ENCODE measurements around the gene FAM78A. TPM values are rescaled to one million over a fixed set of nuclear protein-coding genes. Genes with fewer than 3 reads are reported as not detected.
A peak's percentile ranks its signal among the peaks of the same experiment; 100 is the strongest.
"Not testable (repeated sequence)": the region's sequence is repeated elsewhere in the genome, so short reads cannot be mapped to it uniquely, and the experiment has no call there.

The FAM78A gene
- total RNA-seq, 2 experiments from 2014 or later = 99.2 to 101 TPM

GRCh38 chr9:131270171-131271015 is 5.9 kb downstream of the FAM78A start:
- DNase-seq (peak; percentile 71), ATAC-seq (peak; percentile 16)
- H3K4me3 Mint-ChIP-seq = peak overlapping the region; percentile 99
- H3K9me3 Mint-ChIP-seq (ENCODE audit: insufficient read depth) = no peaks in the 10 kb centered on the region
- peaks cover 80% of the 10 kb centered on the region for H3K36me3 Mint-ChIP-seq (ENCODE audit: low read depth)
- POLR2A ChIA-PET = interaction anchor here (0.8 to 11.6 kb wide), 5 partner anchors 8 to 145 kb away, joined by 3 to 330 read pairs (median 9); partner anchors contain the start of gene NUP214
- CTCF ChIA-PET = interaction anchor here (0.8 to 11.6 kb wide), 6 partner anchors 16 to 93 kb away, joined by 4 to 163 read pairs (median 12); no protein-coding TSS in a partner anchor
- H3K27ac Mint-ChIP-seq = peak overlapping the region; percentile 99
- no peaks in the 10 kb centered on the region for H3K27me3 Mint-ChIP-seq (ENCODE audit: low read depth)
- peaks cover 59% of the 10 kb centered on the region for H3K4me1 Mint-ChIP-seq (ENCODE audit: low read depth)

- Mint-ChIP-seq H3K27me3 (ENCODE audit: low read depth) (no peaks in the 10 kb centered on the region), H3K27ac (peak overlapping the region; percentile 95), H3K36me3 (ENCODE audit: low read depth) (peaks cover 77% of the 10 kb centered on the region), H3K4me1 (ENCODE audit: low read depth) (peaks cover 80% of the 10 kb centered on the region), H3K9me3 (ENCODE audit: insufficient read depth) (no peaks in the 10 kb centered on the region), H3K4me3 (peak overlapping the region; percentile 99)
- peak; percentile 72 for DNase-seq
- CTCF ChIA-PET = interaction anchor here (0.6 to 11.6 kb wide), 5 partner anchors 8 to 70 kb away, joined by 3 to 163 read pairs (median 6); partner anchors contain the start of gene FAM78A
- POLR2A ChIA-PET = interaction anchor here (0.5 to 11.6 kb wide), 5 partner anchors 8 to 141 kb away, joined by 4 to 330 read pairs (median 4); partner anchors contain the start of genes FAM78A and NUP214
- ATAC-seq = peak; percentile 8
Measured at GRCh38 chr9:131266266-131267229, 9.8 kb downstream of the FAM78A start.

GRCh38 chr9:131264231-131264630 is 12.1 kb downstream of the FAM78A start:
- Mint-ChIP-seq H3K27ac (peak overlapping the region; percentile 95), H3K27me3 (ENCODE audit: low read depth) (no peaks in the 10 kb centered on the region), H3K9me3 (ENCODE audit: insufficient read depth) (no peaks in the 10 kb centered on the region), H3K36me3 (ENCODE audit: low read depth) (peaks cover 80% of the 10 kb centered on the region), H3K4me1 (ENCODE audit: low read depth) (peaks cover 77% of the 10 kb centered on the region), H3K4me3 (peak overlapping the region; percentile 99)
- peak; percentile 7 for ATAC-seq
- ChIA-PET CTCF (interaction anchor here (0.6 to 1.7 kb wide), 2 partner anchors 10 to 72 kb away, joined by 3 to 4 read pairs; no protein-coding TSS in a partner anchor), POLR2A (interaction anchor here (0.6 to 2.3 kb wide), 5 partner anchors 8 to 63 kb away, joined by 3 to 18 read pairs (median 7); no protein-coding TSS in a partner anchor)
- DNase-seq = no peak

GRCh38 chr9:131263701-131264100 is 12.6 kb downstream of the FAM78A start:
- Mint-ChIP-seq H3K9me3 (ENCODE audit: insufficient read depth) (no peaks in the 10 kb centered on the region), H3K27ac (peak overlapping the region; percentile 95), H3K4me1 (ENCODE audit: low read depth) (peaks cover 79% of the 10 kb centered on the region), H3K4me3 (peak overlapping the region; percentile 99), H3K36me3 (ENCODE audit: low read depth) (peaks cover 79% of the 10 kb centered on the region), H3K27me3 (ENCODE audit: low read depth) (no peaks in the 10 kb centered on the region)
- ATAC-seq (no peak), DNase-seq (no peak)
- POLR2A ChIA-PET = interaction anchor here (1.4 to 2.3 kb wide), 3 partner anchors 10 to 25 kb away, joined by 5 to 18 read pairs (median 7); no protein-coding TSS in a partner anchor
- CTCF ChIA-PET = interaction anchor here (0.6 to 1.7 kb wide), 2 partner anchors 10 to 73 kb away, joined by 3 to 4 read pairs; no protein-coding TSS in a partner anchor

GRCh38 chr9:131263033-131263343 is 13.3 kb downstream of the FAM78A start:
- Mint-ChIP-seq H3K4me1 (ENCODE audit: low read depth) (peaks cover 82% of the 10 kb centered on the region), H3K4me3 (peak overlapping the region; percentile 0)
- POLR2A ChIA-PET = interaction anchor here (1.4 to 2.3 kb wide), 3 partner anchors 10 to 24 kb away, joined by 5 to 18 read pairs (median 7); no protein-coding TSS in a partner anchor

GRCh38 chr9:131262327-131263032 is 13.8 kb downstream of the FAM78A start:
- Mint-ChIP-seq H3K4me1 (ENCODE audit: low read depth) (peaks cover 84% of the 10 kb centered on the region), H3K9me3 (ENCODE audit: insufficient read depth) (no peaks in the 10 kb centered on the region), H3K4me3 (peak overlapping the region; percentile 0), H3K27me3 (ENCODE audit: low read depth) (no peaks in the 10 kb centered on the region), H3K36me3 (ENCODE audit: low read depth) (peaks cover 84% of the 10 kb centered on the region), H3K27ac (peak overlapping the region; percentile 14)
- ChIA-PET CTCF (interaction anchor here (1.4 kb wide), 1 partner anchor 74 kb away, joined by 3 read pairs; no protein-coding TSS in a partner anchor), POLR2A (interaction anchor here (2.3 kb wide), 1 partner anchor 11 kb away, joined by 18 read pairs; no protein-coding TSS in a partner anchor)
- DNase-seq (no peak), ATAC-seq (no peak)

More at GRCh38 chr9:131263033-131263343, 13.3 kb downstream of the FAM78A start:
- not testable (repeated sequence) for ATAC-seq; H3K9me3 Mint-ChIP-seq (ENCODE audit: insufficient read depth); DNase-seq; H3K27me3 Mint-ChIP-seq (ENCODE audit: low read depth)
- peak overlapping the region; percentile 14 for H3K27ac Mint-ChIP-seq
- peaks cover 81% of the 10 kb centered on the region for H3K36me3 Mint-ChIP-seq (ENCODE audit: low read depth)
- CTCF ChIA-PET = interaction anchor here (1.7 kb wide), 1 partner anchor 74 kb away, joined by 4 read pairs; no protein-coding TSS in a partner anchor

GRCh38 chr9:131260751-131261452 is 15.4 kb downstream of the FAM78A start:
- H3K9me3 Mint-ChIP-seq (ENCODE audit: insufficient read depth) = no peaks in the 10 kb centered on the region
- no peaks in the 10 kb centered on the region for H3K27me3 Mint-ChIP-seq (ENCODE audit: low read depth)
- CTCF ChIA-PET = interaction anchor here (1.4 kb wide), 1 partner anchor 76 kb away, joined by 3 read pairs; no protein-coding TSS in a partner anchor
- H3K4me1 Mint-ChIP-seq (ENCODE audit: low read depth) = peaks cover 85% of the 10 kb centered on the region
- DNase-seq (no peak), ATAC-seq (no peak)
- POLR2A ChIA-PET = interaction anchor here (0.8 to 10.8 kb wide), 2 partner anchors 11 to 19 kb away, joined by 3 to 330 read pairs; partner anchors contain the start of gene FAM78A
- no peak overlapping the region for H3K4me3 Mint-ChIP-seq
- peaks cover 75% of the 10 kb centered on the region for H3K36me3 Mint-ChIP-seq (ENCODE audit: low read depth)
- H3K27ac Mint-ChIP-seq = peak overlapping the region; percentile 61

GRCh38 chr9:131259916-131260597 is 16.3 kb downstream of the FAM78A start:
- Mint-ChIP-seq H3K27me3 (ENCODE audit: low read depth) (no peaks in the 10 kb centered on the region), H3K4me3 (no peak overlapping the region), H3K36me3 (ENCODE audit: low read depth) (peaks cover 73% of the 10 kb centered on the region), H3K9me3 (ENCODE audit: insufficient read depth) (no peaks in the 10 kb centered on the region), H3K27ac (peak overlapping the region; percentile 61), H3K4me1 (ENCODE audit: low read depth) (peaks cover 84% of the 10 kb centered on the region)
- no peak for DNase-seq
- POLR2A ChIA-PET = interaction anchor here (0.6 to 10.8 kb wide), 2 partner anchors 11 to 74 kb away, joined by 3 to 330 read pairs; partner anchors contain the start of gene FAM78A
- no peak for ATAC-seq
- CTCF ChIA-PET = interaction anchor here (11.8 kb wide), 1 partner anchor 11 kb away, joined by 163 read pairs; the partner anchor contains the start of gene FAM78A

GRCh38 chr9:131259432-131259898 is 16.8 kb downstream of the FAM78A start:
- H3K4me3 Mint-ChIP-seq = no peak overlapping the region
- ChIA-PET CTCF (interaction anchor here (3.8 to 11.8 kb wide), 2 partner anchors 12 to 77 kb away, joined by 20 to 163 read pairs; partner anchors contain the start of gene FAM78A), POLR2A (interaction anchor here (0.6 to 10.8 kb wide), 2 partner anchors 12 to 73 kb away, joined by 3 to 330 read pairs; partner anchors contain the start of gene FAM78A)
- ATAC-seq (no peak), DNase-seq (no peak)
- H3K27ac Mint-ChIP-seq = peak overlapping the region; percentile 49
- no peaks in the 10 kb centered on the region for H3K27me3 Mint-ChIP-seq (ENCODE audit: low read depth)
- H3K4me1 Mint-ChIP-seq (ENCODE audit: low read depth) = peaks cover 85% of the 10 kb centered on the region
- peaks cover 67% of the 10 kb centered on the region for H3K36me3 Mint-ChIP-seq (ENCODE audit: low read depth)
- no peaks in the 10 kb centered on the region for H3K9me3 Mint-ChIP-seq (ENCODE audit: insufficient read depth)

All from activated CD8-positive, alpha-beta T cell treated with anti-CD3 and anti-CD28 coated beads, Interleukin-2, amount 10 ng/mL, durations not matched to agents 7 days and 5 days (primary cell).